HCT116 (cell line): ENCODE results near the gene MAP4. TPM values are rescaled to one million over a fixed set of nuclear protein-coding genes. Genes with fewer than 3 reads are reported as not detected.

Source experiments
- ATAC-seq: fragments of 200-7000 bp; cut with Tn5 transposase; 2 replicates; pipeline ENCODE4 v1.9.1; 2020; ENCODE audit warnings: mild to moderate bottlenecking, moderate library complexity
- BruUV-seq: library from RNA; stranded (reverse); fragments of 400-500 nt; replicated peaks from 2 replicates; lab custom pipeline; 2021; lab: Mats Ljungman, UMichigan
- CTCF ChIA-PET: fragments of 300-600 bp; sonication (Branson Sonifier 250); formaldehyde crosslinking; loops from one replicate; lab custom pipeline; 2021; ENCODE audit warnings: antibody characterized with exemption; lab: Charles Lee
- POLR2A ChIA-PET: fragments of 300-600, 350-600 bp; sonication (Branson Sonifier 250); formaldehyde crosslinking; loops from one replicate; lab custom pipeline; 2021; ENCODE audit warnings: antibody characterized with exemption; lab: Charles Lee
- RAD21 ChIA-PET, 2 experiments: fragments of 300-600 bp; sonication (Branson Sonifier 250); formaldehyde crosslinking; loops; one replicate each; lab custom pipeline; 2023; ENCODE audit warnings: low total read pairs in 2 of 2; ENCODE audit not compliant: uncharacterized antibody in 2 of 2, unreplicated experiment in 2 of 2, low non-redundant PET in 1 of 2; lab: Charles Lee
- DNase-seq: peaks from one replicate; pipeline ENCODE4 v3.0.0-alpha.2; 2010; ENCODE audit warnings: low read depth, low spot score
- H2AFZ ChIP-seq: fragments of 200-600 bp; shearing (Covaris generic), sonication (generic); 2 replicates; pipeline ENCODE4 v1.6.1; 2017; ENCODE audit warnings: low read depth, mixed run types, mixed read lengths, antibody characterized with exemption, low read length; ENCODE audit not compliant: poor library complexity, severe bottlenecking
- H3K27ac ChIP-seq: 2 replicates; pipeline ENCODE4 v1.5.1; 2012; ENCODE audit warnings: low read depth, low read length
- H3K27me3 ChIP-seq: fragments of 200-600 bp; sonication (generic); 2 replicates; pipeline ENCODE4 v1.6.1; 2016; ENCODE audit warnings: mixed run types, low read length, mixed read lengths; ENCODE audit not compliant: insufficient read depth
- H3K36me3 ChIP-seq, 2 experiments: fragments of 200-500 bp in 1 of 2; fragments of 200-600 bp in 1 of 2; sonication (Bioruptor generic) in 1 of 2; sonication (generic) in 1 of 2; 2 replicates each; pipeline versions ENCODE4 v1.5.1 to v1.6.1; 2014 to 2016; ENCODE audit warnings: low read length in 2 of 2, inconsistent platforms in 1 of 2, mixed read lengths in 1 of 2, mixed run types in 1 of 2; ENCODE audit not compliant: insufficient read depth in 2 of 2, control insufficient read depth in 1 of 2
- H3K4me1 ChIP-seq, 2 experiments: fragments of 200-600 bp in 1 of 2; sonication (generic) in 1 of 2; 2 replicates each; pipeline versions ENCODE4 v1.5.1 to v1.6.1; 2012 to 2017; ENCODE audit warnings: low read length in 2 of 2, inconsistent platforms in 1 of 2, mild to moderate bottlenecking in 1 of 2, mixed read lengths in 1 of 2, mixed run types in 1 of 2, moderate library complexity in 1 of 2; ENCODE audit not compliant: insufficient read depth in 2 of 2, control insufficient read depth in 1 of 2
- H3K4me2 ChIP-seq: fragments of 200-600 bp; sonication (generic); 2 replicates; pipeline ENCODE4 v1.6.1; 2017; ENCODE audit warnings: mixed run types, low read length, mixed read lengths
- H3K4me3 ChIP-seq, 2 experiments: fragments of 200-600 bp in 1 of 2; sonication (generic) in 1 of 2; replicated peaks in 1 of 2; 2 replicates each; pipeline ENCODE4 v1.5.1; 2011 to 2016; ENCODE audit warnings: low read length in 2 of 2, control low read depth in 1 of 2, low read depth in 1 of 2, mild to moderate bottlenecking in 1 of 2, mixed read lengths in 1 of 2, mixed run types in 1 of 2
- H3K79me2 ChIP-seq: fragments of 200-600 bp; sonication (generic); 2 replicates; pipeline ENCODE4 v1.6.1; 2017; ENCODE audit warnings: mild to moderate bottlenecking, mixed run types, low read length, moderate library complexity, mixed read lengths; ENCODE audit not compliant: insufficient read depth
- H3K9ac ChIP-seq: fragments of 200-600 bp; sonication (generic); 2 replicates; pipeline ENCODE4 v1.6.1; 2016; ENCODE audit warnings: low read length, mixed read lengths
- H3K9me2 ChIP-seq: fragments of 200-600 bp; sonication (generic), shearing (Covaris generic); 2 replicates; pipeline ENCODE4 v1.6.1; 2017; ENCODE audit warnings: mixed run types, mild to moderate bottlenecking, moderate library complexity; ENCODE audit not compliant: insufficient read depth
- H3K9me3 ChIP-seq, 2 experiments: fragments of 200-500 bp in 1 of 2; fragments of 200-600 bp in 1 of 2; sonication (Bioruptor generic) in 1 of 2; sonication (generic) in 1 of 2; 2 replicates each; pipeline ENCODE4 v1.6.1; 2014 to 2017; ENCODE audit warnings: low read length in 2 of 2, mixed read lengths in 2 of 2, inconsistent platforms in 1 of 2, low read depth in 1 of 2, mild to moderate bottlenecking in 1 of 2, mixed run types in 1 of 2, moderate library complexity in 1 of 2; ENCODE audit not compliant: control insufficient read depth in 1 of 2, insufficient read depth in 1 of 2
- H4K20me1 ChIP-seq: fragments of 200-600 bp; sonication (generic), shearing (Covaris generic); 2 replicates; pipeline ENCODE4 v1.6.1; 2017; ENCODE audit warnings: mixed run types, mild to moderate bottlenecking, moderate library complexity; ENCODE audit not compliant: insufficient read depth
- CEBPB ChIP-seq: IDR thresholded peaks from 2 replicates; pipeline ENCODE4 v1.6.1; 2012; ENCODE audit warnings: low read depth
- ELF1 ChIP-seq: IDR thresholded peaks from 2 replicates; pipeline ENCODE4 v1.6.1; 2012; ENCODE audit warnings: low read depth, borderline replicate concordance
- EZH2 ChIP-seq: fragments of 200-600 bp; sonication (generic); IDR thresholded peaks from 2 replicates; pipeline ENCODE4 v1.6.1; 2017; ENCODE audit warnings: antibody characterized with exemption, mixed run types
- JUND ChIP-seq: IDR thresholded peaks from 2 replicates; pipeline ENCODE4 v1.6.1; 2012
- POLR2A ChIP-seq: IDR thresholded peaks from 2 replicates; pipeline ENCODE4 v1.7.0; 2011; ENCODE audit warnings: borderline replicate concordance; ENCODE audit not compliant: insufficient read depth, insufficient read length; ENCODE audit errors: extremely low read depth
- POLR2AphosphoS5 ChIP-seq: IDR thresholded peaks from 2 replicates; pipeline ENCODE4 v1.6.1; 2011; ENCODE audit warnings: mild to moderate bottlenecking, low read depth, low read length, moderate library complexity
- SIN3A ChIP-seq: IDR thresholded peaks from 2 replicates; pipeline ENCODE4 v1.6.1; 2012; ENCODE audit warnings: low read depth
- YY1 ChIP-seq: IDR thresholded peaks from 2 replicates; pipeline ENCODE4 v1.6.1; 2011; ENCODE audit warnings: low read length, low read depth, moderate library complexity, mild to moderate bottlenecking; ENCODE audit not compliant: insufficient replicate concordance; ENCODE audit errors: extremely low read depth
- ZNF274 ChIP-seq: fragments of 200-500 bp; sonication (Bioruptor generic); IDR thresholded peaks from 2 replicates; pipeline ENCODE4 v1.6.1; 2014; ENCODE audit warnings: mild to moderate bottlenecking, low read depth, low read length, inconsistent platforms
- intact Hi-C: fragments of 100-400 bp; cut with micrococcal nuclease; formaldehyde crosslinking; loops from 2 replicates; pipeline ENCODE4 v1.10.0; 2022
- total RNA-seq: library from RNA; stranded (reverse); gene quantifications from one replicate; pipeline ENCODE4 v1.2.1, GENCODE V29; 2021; ENCODE audit not compliant: unreplicated experiment
- TF ChIP-seq, protein P1 (sequence below): IDR thresholded peaks from 2 replicates; pipeline ENCODE4 v1.6.1; 2012
- TF ChIP-seq, protein P2 (sequence below), 3 experiments: fragments of 200-600 bp in 1 of 3; sonication (generic) in 1 of 3; IDR thresholded peaks in 2 of 3; conservative IDR thresholded peaks in 1 of 3; 2 replicates each; pipeline ENCODE4 v1.5.1; 2012 to 2017; ENCODE audit warnings: low read depth in 2 of 3, low read length in 2 of 3, antibody characterized with exemption in 1 of 3, borderline replicate concordance in 1 of 3, control low read depth in 1 of 3, mild to moderate bottlenecking in 1 of 3, mixed read lengths in 1 of 3, mixed run types in 1 of 3, moderate library complexity in 1 of 3; ENCODE audit not compliant: insufficient read depth in 1 of 3
- TF ChIP-seq, protein P3 (sequence below): IDR thresholded peaks from 2 replicates; pipeline ENCODE4 v1.6.1; 2012; ENCODE audit warnings: low read depth

MAP4 gene
- total RNA-seq, 1 experiment from 2014 or later: 200 TPM

DNA sequence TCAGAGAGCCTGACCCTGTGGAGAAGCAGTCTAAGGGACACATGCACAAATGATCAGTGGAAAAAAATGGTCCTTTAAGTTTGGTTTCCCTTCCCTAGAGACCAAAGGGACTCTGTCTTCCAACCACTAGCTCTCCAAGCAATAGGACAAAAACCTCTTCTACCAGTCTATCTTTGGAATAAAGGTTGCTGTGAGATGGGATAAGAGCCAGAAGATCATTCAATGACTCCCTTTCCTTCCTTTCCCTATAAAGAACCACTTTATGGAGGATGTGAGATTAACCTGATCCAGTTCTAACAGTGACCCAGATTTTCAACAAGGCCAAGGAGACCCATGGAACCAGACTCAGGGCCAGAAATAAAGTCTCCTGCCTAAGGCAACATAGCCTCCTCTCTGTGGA, 138.5 kb downstream of the MAP4 start:
- H3K27ac ChIP-seq: no peak overlapping the region
- H3K4me3 ChIP-seq: no peak overlapping the region
- peaks cover 4 to 8% of the 10 kb centered on the region in 2 experiments; a peak in 3 of 4 replicates for H3K36me3 ChIP-seq
- POLR2A ChIA-PET: no interaction called here
- no TSS peak for BruUV-seq
- H3K9me2 ChIP-seq: no peaks in the 10 kb centered on the region
- H3K79me2 ChIP-seq: no peaks in the 10 kb centered on the region
- no peak overlapping the region for H3K4me2 ChIP-seq
- RAD21 ChIA-PET: no interaction called here
- ATAC-seq (no peak), DNase-seq (no peak)
- H3K9me3 ChIP-seq: no peaks in the 10 kb centered on the region
- H2AFZ ChIP-seq: no peak overlapping the region
- CTCF ChIA-PET: no interaction called here
- intact Hi-C loops: no loop called here
- no peaks in the 10 kb centered on the region for H4K20me1 ChIP-seq
- H3K4me1 ChIP-seq: no peaks in the 10 kb centered on the region
- H3K9ac ChIP-seq: no peak overlapping the region
- H3K27me3 ChIP-seq: no peaks in the 10 kb centered on the region
- no peak for TF ChIP-seq YY1

DNA sequence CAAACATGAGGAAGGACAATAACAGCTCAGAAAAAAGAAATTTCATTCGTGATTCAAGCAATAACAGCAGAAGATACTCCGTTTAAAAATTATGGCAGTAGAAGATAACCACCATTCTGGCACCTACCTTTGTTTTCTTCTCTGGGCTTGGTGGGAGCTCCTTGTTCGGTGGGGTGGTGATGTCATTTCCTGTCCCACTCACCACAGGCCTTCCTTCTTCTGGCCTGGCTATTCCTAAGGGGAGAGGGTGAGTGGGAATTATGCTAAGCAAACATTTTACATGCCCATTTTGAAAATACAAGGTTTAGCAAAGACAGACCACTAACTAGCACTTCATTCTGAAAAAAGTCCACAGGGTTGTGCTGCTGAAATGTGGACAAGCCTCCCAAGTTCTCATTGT, 138.9 kb downstream of the MAP4 start:
- no peaks in the 10 kb centered on the region for H3K4me1 ChIP-seq
- RAD21 ChIA-PET: no interaction called here
- H3K27me3 ChIP-seq: no peaks in the 10 kb centered on the region
- no peak overlapping the region for H3K4me3 ChIP-seq
- ATAC-seq (no peak), DNase-seq (no peak)
- POLR2A ChIA-PET: no interaction called here
- peaks cover 4 to 8% of the 10 kb centered on the region in 2 experiments; a peak in 3 of 4 replicates for H3K36me3 ChIP-seq
- intact Hi-C loops: no loop called here
- no peak overlapping the region for H3K27ac ChIP-seq
- no peaks in the 10 kb centered on the region for H3K79me2 ChIP-seq
- BruUV-seq: no TSS peak
- no peak overlapping the region for H2AFZ ChIP-seq
- H4K20me1 ChIP-seq: no peaks in the 10 kb centered on the region
- no peak overlapping the region for H3K9ac ChIP-seq
- no peaks in the 10 kb centered on the region for H3K9me3 ChIP-seq
- no peaks in the 10 kb centered on the region for H3K9me2 ChIP-seq
- H3K4me2 ChIP-seq: no peak overlapping the region
- CTCF ChIA-PET: no interaction called here
- TF ChIP-seq POLR2A (no peak), SIN3A (no peak), ZNF274 (no peak), ELF1 (no peak), POLR2AphosphoS5 (no peak), EZH2 (no peak), YY1 (no peak), JUND (no peak), CEBPB (no peak)
- TF ChIP-seq, protein P1, sequence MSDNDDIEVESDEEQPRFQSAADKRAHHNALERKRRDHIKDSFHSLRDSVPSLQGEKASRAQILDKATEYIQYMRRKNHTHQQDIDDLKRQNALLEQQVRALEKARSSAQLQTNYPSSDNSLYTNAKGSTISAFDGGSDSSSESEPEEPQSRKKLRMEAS: no peak
- TF ChIP-seq, protein P2, sequence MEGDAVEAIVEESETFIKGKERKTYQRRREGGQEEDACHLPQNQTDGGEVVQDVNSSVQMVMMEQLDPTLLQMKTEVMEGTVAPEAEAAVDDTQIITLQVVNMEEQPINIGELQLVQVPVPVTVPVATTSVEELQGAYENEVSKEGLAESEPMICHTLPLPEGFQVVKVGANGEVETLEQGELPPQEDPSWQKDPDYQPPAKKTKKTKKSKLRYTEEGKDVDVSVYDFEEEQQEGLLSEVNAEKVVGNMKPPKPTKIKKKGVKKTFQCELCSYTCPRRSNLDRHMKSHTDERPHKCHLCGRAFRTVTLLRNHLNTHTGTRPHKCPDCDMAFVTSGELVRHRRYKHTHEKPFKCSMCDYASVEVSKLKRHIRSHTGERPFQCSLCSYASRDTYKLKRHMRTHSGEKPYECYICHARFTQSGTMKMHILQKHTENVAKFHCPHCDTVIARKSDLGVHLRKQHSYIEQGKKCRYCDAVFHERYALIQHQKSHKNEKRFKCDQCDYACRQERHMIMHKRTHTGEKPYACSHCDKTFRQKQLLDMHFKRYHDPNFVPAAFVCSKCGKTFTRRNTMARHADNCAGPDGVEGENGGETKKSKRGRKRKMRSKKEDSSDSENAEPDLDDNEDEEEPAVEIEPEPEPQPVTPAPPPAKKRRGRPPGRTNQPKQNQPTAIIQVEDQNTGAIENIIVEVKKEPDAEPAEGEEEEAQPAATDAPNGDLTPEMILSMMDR (IDR thresholded peaks at IDR 0.05 in 2 of 3, conservative IDR thresholded peaks at IDR 0.05 in 1 of 3; ENCODE audit: borderline replicate concordance in 1 of 3, insufficient read depth in 1 of 3, low read depth in 2 of 3, low read length in 2 of 3): no peak
- TF ChIP-seq, protein P3, sequence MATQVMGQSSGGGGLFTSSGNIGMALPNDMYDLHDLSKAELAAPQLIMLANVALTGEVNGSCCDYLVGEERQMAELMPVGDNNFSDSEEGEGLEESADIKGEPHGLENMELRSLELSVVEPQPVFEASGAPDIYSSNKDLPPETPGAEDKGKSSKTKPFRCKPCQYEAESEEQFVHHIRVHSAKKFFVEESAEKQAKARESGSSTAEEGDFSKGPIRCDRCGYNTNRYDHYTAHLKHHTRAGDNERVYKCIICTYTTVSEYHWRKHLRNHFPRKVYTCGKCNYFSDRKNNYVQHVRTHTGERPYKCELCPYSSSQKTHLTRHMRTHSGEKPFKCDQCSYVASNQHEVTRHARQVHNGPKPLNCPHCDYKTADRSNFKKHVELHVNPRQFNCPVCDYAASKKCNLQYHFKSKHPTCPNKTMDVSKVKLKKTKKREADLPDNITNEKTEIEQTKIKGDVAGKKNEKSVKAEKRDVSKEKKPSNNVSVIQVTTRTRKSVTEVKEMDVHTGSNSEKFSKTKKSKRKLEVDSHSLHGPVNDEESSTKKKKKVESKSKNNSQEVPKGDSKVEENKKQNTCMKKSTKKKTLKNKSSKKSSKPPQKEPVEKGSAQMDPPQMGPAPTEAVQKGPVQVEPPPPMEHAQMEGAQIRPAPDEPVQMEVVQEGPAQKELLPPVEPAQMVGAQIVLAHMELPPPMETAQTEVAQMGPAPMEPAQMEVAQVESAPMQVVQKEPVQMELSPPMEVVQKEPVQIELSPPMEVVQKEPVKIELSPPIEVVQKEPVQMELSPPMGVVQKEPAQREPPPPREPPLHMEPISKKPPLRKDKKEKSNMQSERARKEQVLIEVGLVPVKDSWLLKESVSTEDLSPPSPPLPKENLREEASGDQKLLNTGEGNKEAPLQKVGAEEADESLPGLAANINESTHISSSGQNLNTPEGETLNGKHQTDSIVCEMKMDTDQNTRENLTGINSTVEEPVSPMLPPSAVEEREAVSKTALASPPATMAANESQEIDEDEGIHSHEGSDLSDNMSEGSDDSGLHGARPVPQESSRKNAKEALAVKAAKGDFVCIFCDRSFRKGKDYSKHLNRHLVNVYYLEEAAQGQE: no peak
